SK-N-SH treated with all-trans-retinoic acid at 6 μM for 48 hours (cell line): ENCODE measurements around the gene PSMB3.

Experiments used
- ATAC-seq: fragments of 200-7000 bp; cut with Tn5 transposase; 3 replicates; pipeline ENCODE4 v1.9.1; 2020; ENCODE audit warnings: mild to moderate bottlenecking, moderate library complexity
- BACH2 ChIP-seq: fragments of 250-450 bp; sonication (Bioruptor Pico); IDR thresholded peaks from 2 replicates; pipeline ENCODE4 v1.9.0; 2021; ENCODE audit warnings: mild to moderate bottlenecking, borderline replicate concordance
- CREB5 ChIP-seq: fragments of 250-450 bp; sonication (Bioruptor Pico); IDR thresholded peaks from 2 replicates; pipeline ENCODE4 v1.5.1; 2020; ENCODE audit warnings: low read depth, mild to moderate bottlenecking, moderate library complexity
- CSDC2 ChIP-seq: fragments of 250-450 bp; sonication (Bioruptor Pico); IDR thresholded peaks from 2 replicates; pipeline ENCODE4 v1.5.0; 2020; ENCODE audit warnings: mild to moderate bottlenecking, moderate library complexity
- ISL1 ChIP-seq: fragments of 250-450 bp; sonication (Bioruptor Pico); IDR thresholded peaks from 2 replicates; pipeline ENCODE4 v2.1.2; 2022; ENCODE audit warnings: mild to moderate bottlenecking, moderate library complexity
- OSR1 ChIP-seq: fragments of 250-450 bp; sonication (Bioruptor Pico); IDR thresholded peaks from 2 replicates; pipeline ENCODE4 v1.8.0; 2022; ENCODE audit warnings: moderate library complexity, mild to moderate bottlenecking, inconsistent platforms
- POU6F1 ChIP-seq: fragments of 250-450 bp; sonication (Bioruptor Pico); IDR thresholded peaks from 2 replicates; pipeline ENCODE4 v1.8.0; 2021; ENCODE audit warnings: low read depth, mild to moderate bottlenecking, moderate library complexity, borderline replicate concordance
- PPARA ChIP-seq: fragments of 250-450 bp; sonication (Bioruptor Pico); IDR thresholded peaks from 2 replicates; pipeline ENCODE4 v1.5.0; 2020; ENCODE audit warnings: mild to moderate bottlenecking, borderline replicate concordance
- TOX ChIP-seq: fragments of 250-450 bp; sonication (Bioruptor Pico); IDR thresholded peaks from 2 replicates; pipeline ENCODE4 v1.8.0; 2021; ENCODE audit warnings: mild to moderate bottlenecking, moderate library complexity, borderline replicate concordance
- TSHZ2 ChIP-seq: fragments of 250-450 bp; sonication (Bioruptor Pico); IDR thresholded peaks from 2 replicates; pipeline ENCODE4 v1.5.0; 2020; ENCODE audit warnings: mild to moderate bottlenecking, moderate library complexity
- ZFP30 ChIP-seq: fragments of 450-650 bp; formaldehyde crosslinking; IDR thresholded peaks from 2 replicates; pipeline ENCODE4 v1.5.0; 2022; ENCODE audit warnings: mild to moderate bottlenecking, moderate library complexity
- ZNF565 ChIP-seq: fragments of 450-650 bp; formaldehyde crosslinking; conservative IDR thresholded peaks from 2 replicates; pipeline ENCODE4 v1.5.0; 2020; ENCODE audit warnings: low read depth, mild to moderate bottlenecking, moderate library complexity
- ZNF70 ChIP-seq: fragments of 450-650 bp; formaldehyde crosslinking; IDR thresholded peaks from 2 replicates; pipeline ENCODE4 v1.5.0; 2020; ENCODE audit warnings: mild to moderate bottlenecking, moderate library complexity
- ZNF8 ChIP-seq: fragments of 450-650 bp; formaldehyde crosslinking; IDR thresholded peaks from 2 replicates; pipeline ENCODE4 v1.5.0; 2020; ENCODE audit warnings: mild to moderate bottlenecking, moderate library complexity
- TF ChIP-seq, protein P1 (sequence below): fragments of 250-450 bp; sonication (Bioruptor Pico); IDR thresholded peaks from 2 replicates; pipeline ENCODE4 v1.8.0; 2020; ENCODE audit warnings: mild to moderate bottlenecking, moderate library complexity, borderline replicate concordance
- TF ChIP-seq, protein P2 (sequence below): fragments of 250-450 bp; sonication (Bioruptor Pico); IDR thresholded peaks from 2 replicates; pipeline ENCODE4 v1.5.1; 2021; ENCODE audit warnings: mild to moderate bottlenecking, moderate library complexity

The PSMB3 gene

DNA sequence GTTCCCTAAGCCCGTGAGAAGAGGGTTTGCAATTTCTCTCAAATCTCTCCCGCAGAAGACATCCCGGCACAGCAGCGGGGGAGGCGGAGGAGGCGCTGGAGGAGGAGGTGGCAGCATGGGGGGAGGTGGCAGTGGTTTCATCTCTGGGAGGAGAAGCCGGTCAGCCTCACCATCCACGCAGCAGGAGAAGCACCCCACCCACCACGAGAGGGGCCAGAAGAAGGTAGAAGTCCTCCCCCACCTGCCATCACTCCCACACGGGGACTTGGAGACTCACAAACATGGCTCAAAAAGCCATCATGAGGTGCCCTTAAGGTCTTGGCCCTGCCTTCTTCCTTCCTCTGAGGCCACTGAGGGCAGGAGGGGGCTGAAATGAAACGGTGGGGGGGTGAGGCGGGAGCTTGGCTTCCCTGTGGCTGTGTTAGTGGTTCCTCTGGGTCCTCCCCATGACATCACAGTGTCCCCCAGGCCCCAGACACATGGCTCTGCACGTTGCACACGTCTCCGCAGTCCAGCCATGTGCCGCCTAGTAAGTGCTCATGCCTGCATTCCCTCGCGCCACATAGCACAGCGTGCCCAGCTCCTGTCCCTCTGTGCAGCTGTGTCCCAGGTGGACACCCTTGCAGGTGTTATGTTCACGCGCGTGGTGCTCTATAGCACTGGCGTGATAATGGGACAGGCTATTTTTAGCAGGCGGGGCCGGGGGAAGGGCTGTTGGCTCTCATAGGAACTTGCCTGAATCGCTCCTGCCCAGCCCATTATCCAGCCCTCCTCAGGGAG lies 40.6 kb upstream of the PSMB3 start:
- TF ChIP-seq CREB5 (CRISPR knock-in tag) (no peak), TSHZ2 (CRISPR knock-in tag) (no peak), BACH2 (CRISPR knock-in tag) (no peak), OSR1 (CRISPR knock-in tag) (no peak), ZNF8 (CRISPR knock-in tag) (no peak), ISL1 (CRISPR knock-in tag) (no peak)
- ATAC-seq, result no peak

DNA sequence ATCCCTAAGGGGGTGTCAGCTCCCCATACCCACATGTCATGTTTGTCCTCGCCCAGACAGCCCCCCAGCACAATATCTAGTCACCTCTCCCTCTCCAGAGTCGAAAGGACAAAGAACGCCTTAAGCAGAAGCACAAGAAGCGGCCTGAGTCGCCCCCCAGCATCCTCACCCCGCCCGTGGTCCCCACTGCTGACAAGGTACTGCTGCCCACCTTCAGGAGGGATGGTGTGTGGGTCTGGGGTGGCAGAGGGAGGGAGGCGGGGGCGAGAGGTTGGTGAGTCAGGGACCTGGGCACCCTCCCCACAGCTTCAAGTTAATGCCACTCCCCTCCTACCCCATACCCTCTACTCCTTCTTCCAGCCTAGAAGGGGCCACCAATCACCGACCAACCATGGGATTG lies 39.9 kb upstream of the PSMB3 start:
- TF ChIP-seq ZNF565 (no peak), OSR1 (CRISPR knock-in tag) (no peak), PPARA (no peak), ZNF70 (CRISPR knock-in tag) (no peak), POU6F1 (no peak), CREB5 (CRISPR knock-in tag) (no peak), TOX (CRISPR knock-in tag) (no peak), CSDC2 (CRISPR knock-in tag) (no peak)
- TF ChIP-seq, protein P1, sequence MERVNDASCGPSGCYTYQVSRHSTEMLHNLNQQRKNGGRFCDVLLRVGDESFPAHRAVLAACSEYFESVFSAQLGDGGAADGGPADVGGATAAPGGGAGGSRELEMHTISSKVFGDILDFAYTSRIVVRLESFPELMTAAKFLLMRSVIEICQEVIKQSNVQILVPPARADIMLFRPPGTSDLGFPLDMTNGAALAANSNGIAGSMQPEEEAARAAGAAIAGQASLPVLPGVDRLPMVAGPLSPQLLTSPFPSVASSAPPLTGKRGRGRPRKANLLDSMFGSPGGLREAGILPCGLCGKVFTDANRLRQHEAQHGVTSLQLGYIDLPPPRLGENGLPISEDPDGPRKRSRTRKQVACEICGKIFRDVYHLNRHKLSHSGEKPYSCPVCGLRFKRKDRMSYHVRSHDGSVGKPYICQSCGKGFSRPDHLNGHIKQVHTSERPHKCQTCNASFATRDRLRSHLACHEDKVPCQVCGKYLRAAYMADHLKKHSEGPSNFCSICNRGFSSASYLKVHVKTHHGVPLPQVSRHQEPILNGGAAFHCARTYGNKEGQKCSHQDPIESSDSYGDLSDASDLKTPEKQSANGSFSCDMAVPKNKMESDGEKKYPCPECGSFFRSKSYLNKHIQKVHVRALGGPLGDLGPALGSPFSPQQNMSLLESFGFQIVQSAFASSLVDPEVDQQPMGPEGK, result no peak
- TF ChIP-seq, protein P2, sequence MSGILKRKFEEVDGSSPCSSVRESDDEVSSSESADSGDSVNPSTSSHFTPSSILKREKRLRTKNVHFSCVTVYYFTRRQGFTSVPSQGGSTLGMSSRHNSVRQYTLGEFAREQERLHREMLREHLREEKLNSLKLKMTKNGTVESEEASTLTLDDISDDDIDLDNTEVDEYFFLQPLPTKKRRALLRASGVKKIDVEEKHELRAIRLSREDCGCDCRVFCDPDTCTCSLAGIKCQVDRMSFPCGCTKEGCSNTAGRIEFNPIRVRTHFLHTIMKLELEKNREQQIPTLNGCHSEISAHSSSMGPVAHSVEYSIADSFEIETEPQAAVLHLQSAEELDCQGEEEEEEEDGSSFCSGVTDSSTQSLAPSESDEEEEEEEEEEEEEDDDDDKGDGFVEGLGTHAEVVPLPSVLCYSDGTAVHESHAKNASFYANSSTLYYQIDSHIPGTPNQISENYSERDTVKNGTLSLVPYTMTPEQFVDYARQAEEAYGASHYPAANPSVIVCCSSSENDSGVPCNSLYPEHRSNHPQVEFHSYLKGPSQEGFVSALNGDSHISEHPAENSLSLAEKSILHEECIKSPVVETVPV (CRISPR knock-in tag), result no peak
- ATAC-seq, result no peak

DNA sequence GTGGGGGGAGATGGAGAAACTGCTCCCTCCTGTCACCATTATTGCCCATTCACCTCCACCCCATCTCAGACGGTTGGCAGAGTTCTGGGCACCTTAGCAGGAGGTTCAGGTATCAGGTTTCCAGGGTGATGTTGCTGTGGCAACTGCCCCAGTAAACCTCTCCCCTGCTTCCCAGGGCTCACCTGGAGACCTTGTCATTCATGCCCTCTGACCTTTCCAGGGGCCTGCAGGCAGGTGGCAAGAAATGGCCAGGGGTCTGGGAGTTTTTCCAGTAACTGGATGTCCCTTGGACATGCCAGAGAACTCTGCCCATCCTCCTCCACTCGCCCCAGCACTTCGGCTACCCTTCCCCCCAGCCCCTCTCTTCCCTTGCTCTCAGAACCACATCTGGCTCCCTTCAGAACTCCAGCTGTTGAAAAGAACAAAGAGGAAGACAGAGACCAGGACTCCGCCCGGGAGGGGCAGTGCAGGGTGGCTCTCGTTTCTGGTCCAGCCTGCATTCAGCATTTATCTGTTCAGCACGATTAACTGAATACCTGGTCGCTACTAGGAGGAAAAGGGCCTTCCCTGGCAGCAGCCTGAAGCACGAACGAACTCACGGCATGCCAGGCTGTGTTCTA lies 39.0 kb upstream of the PSMB3 start:
- ATAC-seq, result no peak
- TF ChIP-seq ZNF565, result no peak
- TF ChIP-seq ZFP30 (CRISPR knock-in tag), result no peak
